B cell (primary cell): Measurements from ENCODE around the gene LRRC75B. TPM values are rescaled to one million over a fixed set of nuclear protein-coding genes. Genes with fewer than 3 reads are reported as not detected.

Source experiments
- ATAC-seq: fragments of 200-7000 bp; cut with Tn5 transposase; one replicate; pipeline ENCODE4 v1.10.0; 2021; ENCODE audit warnings: low read depth, mild to moderate bottlenecking, moderate number of reproducible peaks, moderate library complexity
- CTCF ChIA-PET: fragments of 350-600 bp; sonication (Branson Sonifier 250); formaldehyde crosslinking; loops from one replicate; lab custom pipeline; 2021; ENCODE audit warnings: antibody characterized with exemption, inconsistent platforms; lab: Charles Lee
- POLR2A ChIA-PET: fragments of 350-600 bp; sonication (Branson Sonifier 250); formaldehyde crosslinking; loops from one replicate; lab custom pipeline; 2021; ENCODE audit warnings: antibody characterized with exemption; lab: Charles Lee
- DNase-seq: peaks from one replicate; pipeline ENCODE4 v3.0.0; 2013
- H2AFZ ChIP-seq: 2 replicates; pipeline ENCODE4 v1.6.1; 2012; ENCODE audit warnings: mild to moderate bottlenecking, low read depth, low read length; ENCODE audit not compliant: insufficient read depth, poor library complexity, severe bottlenecking
- H3K27ac ChIP-seq, 2 donors: 1 replicate in 1 of 2; 2 replicates in 1 of 2; pipeline ENCODE4 v1.5.1; 2012 to 2013; ENCODE audit warnings: low read length in 2 of 2, mild to moderate bottlenecking in 2 of 2, moderate library complexity in 1 of 2
- H3K27me3 ChIP-seq, 4 experiments: fragments of 200-600 bp in 1 of 4; sonication (generic) in 1 of 4; replicated peaks in 1 of 4; 1 replicate in 2 of 4; 2 replicates in 2 of 4; pipeline versions ENCODE4 v1.6.1 to v1.7.0; 2013 to 2016; ENCODE audit warnings: low read length in 3 of 4, mild to moderate bottlenecking in 2 of 4, mixed read lengths in 1 of 4, moderate library complexity in 1 of 4; ENCODE audit not compliant: insufficient read depth in 4 of 4, control insufficient read depth in 3 of 4; ENCODE audit errors: control extremely low read depth in 1 of 4
- H3K36me3 ChIP-seq, 2 experiments: replicated peaks in 1 of 2; 1 replicate in 1 of 2; 2 replicates in 1 of 2; pipeline versions ENCODE4 v1.6.1 to v1.7.1; 2013; ENCODE audit warnings: low read length in 1 of 2; ENCODE audit not compliant: insufficient read depth in 2 of 2, control insufficient read depth in 1 of 2; ENCODE audit errors: control extremely low read depth in 1 of 2, extremely low read depth in 1 of 2
- H3K4me1 ChIP-seq, 2 donors: fragments of 200-600 bp in 1 of 2; sonication (generic) in 1 of 2; 1 replicate in 1 of 2; 2 replicates in 1 of 2; pipeline versions ENCODE4 v1.5.1 to v1.6.1; 2013 to 2017; ENCODE audit warnings: low read length in 2 of 2; ENCODE audit not compliant: control insufficient read depth in 2 of 2, insufficient read depth in 2 of 2
- H3K4me2 ChIP-seq: replicated peaks from 2 replicates; pipeline ENCODE3; 2012; ENCODE audit warnings: mild to moderate bottlenecking, low read depth, low read length; ENCODE audit not compliant: poor library complexity, severe bottlenecking
- H3K4me3 ChIP-seq, 5 experiments: fragments of 200-600 bp in 1 of 5; sonication (generic) in 1 of 5; 1 replicate in 3 of 5; 2 replicates in 2 of 5; pipeline versions ENCODE4 v1.5.1 to v1.7.0; 2011 to 2016; ENCODE audit warnings: low read length in 4 of 5, mild to moderate bottlenecking in 4 of 5, low read depth in 2 of 5, control low read depth in 1 of 5, moderate library complexity in 1 of 5; ENCODE audit not compliant: insufficient read depth in 1 of 5; ENCODE audit errors: control extremely low read depth in 1 of 5, extremely low read depth in 1 of 5
- H3K79me2 ChIP-seq: fragments of 200-600 bp; sonication (generic); one replicate; pipeline ENCODE4 v1.6.0; 2016; ENCODE audit warnings: low read length; ENCODE audit not compliant: control insufficient read depth, insufficient read depth
- H3K9ac ChIP-seq: fragments of 200-600 bp; sonication (generic); 2 replicates; pipeline ENCODE4 v1.6.1; 2017; ENCODE audit warnings: mild to moderate bottlenecking, low read length, moderate library complexity
- H3K9me3 ChIP-seq, 3 donors: one replicate each; pipeline versions ENCODE4 v1.6.1 to v1.7.1; 2013; ENCODE audit warnings: low read length in 2 of 3; ENCODE audit not compliant: control insufficient read depth in 2 of 3, insufficient read depth in 1 of 3; ENCODE audit errors: control extremely low read depth in 1 of 3
- H4K20me1 ChIP-seq: 2 replicates; pipeline ENCODE4 v1.6.0; 2012; ENCODE audit warnings: mild to moderate bottlenecking, low read length; ENCODE audit not compliant: insufficient read depth, control insufficient read depth, poor library complexity, severe bottlenecking
- H3K27ac Mint-ChIP-seq: one replicate; pipeline ENCODE4 v1.8.0; 2021; ENCODE audit warnings: mixed read lengths
- H3K27me3 Mint-ChIP-seq: one replicate; pipeline ENCODE4 v1.8.0; 2021; ENCODE audit warnings: mixed read lengths
- H3K4me1 Mint-ChIP-seq: one replicate; pipeline ENCODE4 v1.8.0; 2021; ENCODE audit warnings: mixed read lengths
- H3K4me3 Mint-ChIP-seq: one replicate; pipeline ENCODE4 v1.8.0; 2021; ENCODE audit warnings: mixed read lengths
- H3K9me3 Mint-ChIP-seq: one replicate; pipeline ENCODE4 v1.8.0; 2022; ENCODE audit warnings: mixed read lengths; ENCODE audit not compliant: insufficient read depth
- EZH2 ChIP-seq: IDR thresholded peaks from 2 replicates; pipeline ENCODE4 v1.6.1; 2012; ENCODE audit warnings: borderline replicate concordance, low read depth, mild to moderate bottlenecking, moderate library complexity, low read length; ENCODE audit not compliant: insufficient read depth, poor library complexity, severe bottlenecking
- WGBS: methylation state at CpG from one replicate; pipeline ENCODE4 v1.1.5; 2013; ENCODE audit warnings: missing lambda C conversion rate; ENCODE audit not compliant: insufficient coverage; 5-methylcytosine and 5-hydroxymethylcytosine counted together
- intact Hi-C: fragments of 100-400 bp; cut with micrococcal nuclease; formaldehyde crosslinking; loops from one replicate; pipeline ENCODE4 v1.10.0; 2022
- polyA plus RNA-seq: library from polyadenylated mRNA; depleted of rRNA; stranded (reverse); fragments of >200 nt; gene quantifications from 2 replicates; pipeline ENCODE4 v1.2.3, GENCODE V29; 2012
- total RNA-seq, 2 donors: library from RNA; stranded (reverse); fragments of 120-200 nt in 1 of 2; gene quantifications; 1 replicate in 1 of 2; 2 replicates in 1 of 2; pipeline versions ENCODE4 v1.2.3 to v1.2.4, GENCODE V29; 2013 to 2022
- TF ChIP-seq, protein P1 (sequence below): fragments of 200-600 bp; IDR thresholded peaks from one replicate; pipeline ENCODE4 v1.8.0; 2022; ENCODE audit warnings: antibody characterized with exemption, mild to moderate bottlenecking

LRRC75B gene
- total and polyA plus RNA-seq, 2 donors (not counting 1 experiment from before 2014, with no cell fraction given) = 1.3 to 3.1 TPM

DNA sequence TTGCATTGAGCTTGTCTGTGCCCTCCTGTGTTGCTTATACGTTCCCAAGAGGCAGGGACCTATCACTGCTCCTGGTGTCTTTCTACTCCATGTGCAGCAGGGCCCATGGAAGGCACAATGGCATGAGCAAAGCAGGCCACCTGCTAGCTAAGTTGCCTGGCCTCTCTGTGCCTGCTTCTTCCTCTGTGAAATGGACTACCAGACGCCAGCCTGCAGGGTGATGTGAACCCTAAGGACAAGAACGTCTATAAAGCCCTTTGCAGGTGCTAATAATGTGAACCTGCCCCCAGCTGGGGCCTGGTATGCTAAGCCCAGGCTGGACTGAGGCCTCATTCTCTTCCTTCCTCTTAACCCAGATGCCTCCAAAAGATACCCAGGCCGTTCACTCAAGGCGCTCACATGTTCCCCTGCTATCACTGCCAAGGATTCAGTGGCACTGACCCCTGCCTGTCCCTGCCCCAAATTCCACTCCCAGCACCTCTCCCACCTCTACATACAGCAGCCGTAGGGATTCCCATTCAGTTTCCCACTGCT lies 41.9 kb downstream of the LRRC75B start:
- 57% methylated on average over 6 of the region's 6 CpGs for WGBS
- ChIA-PET POLR2A (interaction anchor here (0.5 to 0.7 kb wide), 2 partner anchors 10 kb away, joined by 3 to 7 read pairs; no protein-coding TSS in a partner anchor), CTCF (interaction anchor here (0.7 to 2.6 kb wide), 3 partner anchors 24 to 133 kb away, joined by 3 to 8 read pairs (median 7); no protein-coding TSS in a partner anchor)
- no peak for ATAC-seq
- H3K4me3 ChIP-seq = peak overlapping the region in 1 of 5 experiments; percentile 16
- Mint-ChIP-seq H3K4me3 (peak overlapping the region; percentile 52), H3K4me1 (peaks cover 67% of the 10 kb centered on the region), H3K27me3 (no peaks in the 10 kb centered on the region), H3K27ac (peak overlapping the region; percentile 91), H3K9me3 (no peaks in the 10 kb centered on the region)
- peaks cover 41 to 55% of the 10 kb centered on the region in 2 donors for H3K4me1 ChIP-seq
- H3K27ac ChIP-seq = peak overlapping the region; percentile 87 to 96
- no peak overlapping the region for H2AFZ ChIP-seq
- intact Hi-C loops = loop anchor here (10.0 kb wide), 2 partner anchors 746 to 1406 kb away; partner anchors contain the start of genes RAB36 and RSPH14
- H3K4me2 ChIP-seq = peak overlapping the region; percentile 83
- H3K36me3 ChIP-seq = peaks cover 7 to 61% of the 10 kb centered on the region in 2 experiments
- TF ChIP-seq EZH2 = no peak
- TF ChIP-seq, protein P1, sequence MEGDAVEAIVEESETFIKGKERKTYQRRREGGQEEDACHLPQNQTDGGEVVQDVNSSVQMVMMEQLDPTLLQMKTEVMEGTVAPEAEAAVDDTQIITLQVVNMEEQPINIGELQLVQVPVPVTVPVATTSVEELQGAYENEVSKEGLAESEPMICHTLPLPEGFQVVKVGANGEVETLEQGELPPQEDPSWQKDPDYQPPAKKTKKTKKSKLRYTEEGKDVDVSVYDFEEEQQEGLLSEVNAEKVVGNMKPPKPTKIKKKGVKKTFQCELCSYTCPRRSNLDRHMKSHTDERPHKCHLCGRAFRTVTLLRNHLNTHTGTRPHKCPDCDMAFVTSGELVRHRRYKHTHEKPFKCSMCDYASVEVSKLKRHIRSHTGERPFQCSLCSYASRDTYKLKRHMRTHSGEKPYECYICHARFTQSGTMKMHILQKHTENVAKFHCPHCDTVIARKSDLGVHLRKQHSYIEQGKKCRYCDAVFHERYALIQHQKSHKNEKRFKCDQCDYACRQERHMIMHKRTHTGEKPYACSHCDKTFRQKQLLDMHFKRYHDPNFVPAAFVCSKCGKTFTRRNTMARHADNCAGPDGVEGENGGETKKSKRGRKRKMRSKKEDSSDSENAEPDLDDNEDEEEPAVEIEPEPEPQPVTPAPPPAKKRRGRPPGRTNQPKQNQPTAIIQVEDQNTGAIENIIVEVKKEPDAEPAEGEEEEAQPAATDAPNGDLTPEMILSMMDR = no peak
- H3K9me3 ChIP-seq = no peaks in the 10 kb centered on the region
- no peak for DNase-seq
- peak overlapping the region; percentile 41 for H3K9ac ChIP-seq
- H4K20me1 ChIP-seq = peaks cover 74% of the 10 kb centered on the region
- H3K79me2 ChIP-seq = peaks cover 87% of the 10 kb centered on the region
- no peaks in the 10 kb centered on the region for H3K27me3 ChIP-seq
